Astrocyte of the cerebellum (primary cell): ENCODE data around the gene BANP.

ENCODE experiments used
- DNase-seq: peaks from one replicate; pipeline ENCODE4 v3.0.0-alpha.2; 2011; ENCODE audit warnings: low read depth
- H3K4me3 ChIP-seq: 2 replicates; pipeline ENCODE4 v1.5.1; 2011; ENCODE audit warnings: mild to moderate bottlenecking, low read depth, low read length, moderate library complexity
- CTCF ChIP-seq: IDR thresholded peaks from 2 replicates; pipeline ENCODE4 v1.5.1; 2012; ENCODE audit warnings: low read length, low read depth, moderate library complexity, mild to moderate bottlenecking; ENCODE audit errors: missing control alignments
- in situ Hi-C: cut with HindIII; loops from 2 replicates; pipeline ENCODE4 v1.10.0; 2017; ENCODE audit warnings: low sequenced_read_pairs

The BANP gene

GRCh38 chr16:88059701-88060386 lies 108.6 kb downstream of the BANP start:
- in situ Hi-C loops, result loop anchor here (5.0 kb wide), 1 partner anchor 103 kb away; no protein-coding TSS in a partner anchor
- no peak for TF ChIP-seq CTCF

GRCh38 chr16:88060524-88061219 lies 109.4 kb downstream of the BANP start:
- DNase-seq, result no peak
- TF ChIP-seq CTCF, result peak; percentile 10
- in situ Hi-C loops, result no loop called here
- H3K4me3 ChIP-seq, result no peak overlapping the region

More at GRCh38 chr16:88059701-88060386, 108.6 kb downstream of the BANP start:
- no peak for DNase-seq
- H3K4me3 ChIP-seq, result no peak overlapping the region

GRCh38 chr16:88061346-88062110 lies 110.3 kb downstream of the BANP start:
- no peak for TF ChIP-seq CTCF
- in situ Hi-C loops, result no loop called here
- no peak overlapping the region for H3K4me3 ChIP-seq
- no peak for DNase-seq

- no peak overlapping the region for H3K4me3 ChIP-seq
- TF ChIP-seq CTCF, result no peak
- peak; percentile 55 for DNase-seq
- in situ Hi-C loops, result no loop called here
Observed at GRCh38 chr16:88062341-88063210, 111.3 kb downstream of the BANP start.

GRCh38 chr16:88063211-88063773 lies 112.1 kb downstream of the BANP start:
- no peak overlapping the region for H3K4me3 ChIP-seq
- in situ Hi-C loops, result no loop called here
- no peak for DNase-seq
- TF ChIP-seq CTCF, result peak; percentile 51
